ACHN (cell line): Measurements from ENCODE around the gene AK8.

Experiments used
- DNase-seq: peaks from one replicate; pipeline ENCODE4 v3.0.0-alpha.2; 2015
- in situ Hi-C: cut with HindIII; loops from 2 replicates; pipeline ENCODE4 v1.10.0; 2017; ENCODE audit warnings: low sequenced_read_pairs, low pct_ligation_motif_present, low pct_unique_long_range_greater_than_20kb

AK8 gene

GRCh38 chr9:132864691-132865090, 13.4 kb downstream of the AK8 start:
- in situ Hi-C loops = no loop called here
- DNase-seq = no peak

- no peak for DNase-seq
- in situ Hi-C loops = no loop called here
These were observed 13.8 kb downstream of the AK8 start for GRCh38 chr9:132864277-132864676.

- no peak for DNase-seq
- in situ Hi-C loops = no loop called here
These were observed 15.0 kb downstream of the AK8 start for GRCh38 chr9:132863096-132863495.

- no peak for DNase-seq
- in situ Hi-C loops = no loop called here
These were observed 15.6 kb downstream of the AK8 start for GRCh38 chr9:132862533-132862932.

- no peak for DNase-seq
- in situ Hi-C loops = no loop called here
These were observed 16.4 kb downstream of the AK8 start for GRCh38 chr9:132861666-132862065.

GRCh38 chr9:132858751-132859150, 19.3 kb downstream of the AK8 start:
- no peak for DNase-seq
- in situ Hi-C loops = no loop called here

- in situ Hi-C loops = no loop called here
- no peak for DNase-seq
These were observed 20.3 kb downstream of the AK8 start for GRCh38 chr9:132857616-132858342.

- in situ Hi-C loops = no loop called here
These were observed 21.1 kb downstream of the AK8 start for GRCh38 chr9:132857031-132857430.

GRCh38 chr9:132855904-132856303, 22.2 kb downstream of the AK8 start:
- in situ Hi-C loops = no loop called here
- DNase-seq = no peak

More at GRCh38 chr9:132857031-132857430, 21.1 kb downstream of the AK8 start:
- no peak for DNase-seq

GRCh38 chr9:132854832-132855231, 23.3 kb downstream of the AK8 start:
- DNase-seq = no peak
- in situ Hi-C loops = no loop called here

GRCh38 chr9:132853482-132853881, 24.6 kb downstream of the AK8 start:
- in situ Hi-C loops = no loop called here

GRCh38 chr9:132849185-132849706, 28.8 kb downstream of the AK8 start:
- DNase-seq = no peak
- in situ Hi-C loops = no loop called here

More at GRCh38 chr9:132853482-132853881, 24.6 kb downstream of the AK8 start:
- no peak for DNase-seq

- in situ Hi-C loops = no loop called here
- DNase-seq = no peak
These were observed 31.1 kb downstream of the AK8 start for GRCh38 chr9:132846918-132847515.

- in situ Hi-C loops = no loop called here
- no peak for DNase-seq
These were observed 31.8 kb downstream of the AK8 start for GRCh38 chr9:132846109-132846917.

- in situ Hi-C loops = no loop called here
- no peak for DNase-seq
These were observed 35.7 kb downstream of the AK8 start for GRCh38 chr9:132842124-132843044.

- in situ Hi-C loops = no loop called here
- DNase-seq = no peak
These were observed 37.1 kb downstream of the AK8 start for GRCh38 chr9:132840980-132841379.

GRCh38 chr9:132838291-132838690, 39.8 kb downstream of the AK8 start:
- in situ Hi-C loops = no loop called here
- no peak for DNase-seq

- no peak for DNase-seq
- in situ Hi-C loops = no loop called here
These were observed 40.4 kb downstream of the AK8 start for GRCh38 chr9:132837501-132838286.
